OCI-LY1 (cell line): ENCODE measurements around the gene ACMSD.

ENCODE experiments used
- CTCF ChIP-seq: fragments of 200-600 bp; sonication (generic), shearing (Covaris generic); IDR thresholded peaks from 2 replicates; pipeline ENCODE4 v1.5.1; 2017; ENCODE audit warnings: mild to moderate bottlenecking, antibody characterized with exemption, low read length, moderate library complexity, mixed read lengths
- EZH2 ChIP-seq: fragments of 200-600 bp; sonication (generic), shearing (Covaris generic); IDR thresholded peaks from 2 replicates; pipeline ENCODE4 v1.8.0; 2017; ENCODE audit warnings: borderline replicate concordance, mixed run types, mild to moderate bottlenecking, antibody characterized with exemption, low read length, moderate library complexity, mixed read lengths

- TF ChIP-seq CTCF (no peak), EZH2 (no peak)
These were observed 88.8 kb downstream of the ACMSD start for GRCh38 chr2:134927195-134927594.
